Gastroesophageal sphincter (tissue), 2 donors: ENCODE results near the gene EIF4E3.

Experiments used
- POLR2A ChIP-seq, 2 donors: fragments of 450-650 bp; IDR thresholded peaks; one replicate each; pipeline ENCODE4 v1.6.1; 2017; ENCODE audit warnings: antibody characterized with exemption in 2 of 2, mild to moderate bottlenecking in 2 of 2, moderate library complexity in 1 of 2
- POLR2AphosphoS5 ChIP-seq: sonication (generic); formaldehyde crosslinking; IDR thresholded peaks from one replicate; pipeline ENCODE4 v1.6.1; 2017; ENCODE audit warnings: antibody characterized with exemption

DNA sequence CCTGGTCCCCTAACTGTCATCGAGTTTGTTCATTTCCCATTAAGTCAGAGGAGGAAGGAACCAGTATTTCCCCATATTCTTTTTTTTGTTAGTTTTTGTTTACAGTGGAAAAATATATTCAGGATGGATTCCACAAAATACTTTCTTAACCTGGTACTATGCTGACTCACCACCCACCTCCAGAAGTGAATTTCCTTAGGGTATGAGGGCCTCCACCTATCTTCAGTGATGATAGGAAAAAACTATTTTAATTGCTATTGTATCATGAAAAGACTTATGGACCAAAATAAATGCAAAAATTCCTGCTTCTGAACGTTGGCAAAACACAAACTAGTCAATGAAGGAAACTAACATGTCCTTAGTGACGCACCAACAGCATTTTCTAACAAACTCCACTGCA, 77.5 kb downstream of the EIF4E3 start:
- TF ChIP-seq POLR2A (IDR thresholded peaks at IDR 0.05) (no peak), POLR2AphosphoS5 (no peak)
